CD14-positive monocyte (primary cell): ENCODE results near the gene FRMD4A. TPM values are rescaled to one million over a fixed set of nuclear protein-coding genes. Genes with fewer than 3 reads are reported as not detected.

ENCODE experiments used
- DNase-seq, 3 donors: peaks; one replicate each; pipeline ENCODE4 v3.0.0-alpha.2; 2011 to 2022
- H2AFZ ChIP-seq: 2 replicates; pipeline ENCODE4 v1.6.0; 2012; ENCODE audit warnings: mild to moderate bottlenecking, low read depth, low read length, inconsistent platforms; ENCODE audit not compliant: insufficient read depth, poor library complexity, severe bottlenecking
- H3K27ac ChIP-seq, 2 donors: 1 replicate in 1 of 2; 2 replicates in 1 of 2; pipeline ENCODE4 v1.5.1; 2012 to 2013; ENCODE audit warnings: low read length in 2 of 2, control low read depth in 1 of 2, inconsistent platforms in 1 of 2, low read depth in 1 of 2, mild to moderate bottlenecking in 1 of 2
- H3K27me3 ChIP-seq, 2 donors: one replicate each; pipeline versions ENCODE4 v1.6.0 to v1.6.1; 2011 to 2013; ENCODE audit warnings: low read length in 2 of 2; ENCODE audit not compliant: control insufficient read depth in 2 of 2, insufficient read depth in 2 of 2
- H3K36me3 ChIP-seq, 2 donors: replicated peaks in 1 of 2; 1 replicate in 1 of 2; 2 replicates in 1 of 2; pipeline versions ENCODE4 v1.5.1 to v1.6.1; 2012 to 2013; ENCODE audit warnings: low read length in 2 of 2, control low read depth in 1 of 2, inconsistent platforms in 1 of 2, mild to moderate bottlenecking in 1 of 2; ENCODE audit not compliant: insufficient read depth in 2 of 2, control insufficient read depth in 1 of 2
- H3K4me1 ChIP-seq, 2 donors: 1 replicate in 1 of 2; 2 replicates in 1 of 2; pipeline versions ENCODE4 v1.5.1 to v1.6.1; 2012 to 2013; ENCODE audit warnings: low read length in 2 of 2, control low read depth in 1 of 2, inconsistent platforms in 1 of 2, mild to moderate bottlenecking in 1 of 2, moderate library complexity in 1 of 2; ENCODE audit not compliant: insufficient read depth in 2 of 2, control insufficient read depth in 1 of 2
- H3K4me2 ChIP-seq: replicated peaks from 2 replicates; pipeline ENCODE3; 2012; ENCODE audit warnings: low read length, moderate library complexity, mild to moderate bottlenecking; ENCODE audit not compliant: poor library complexity, severe bottlenecking; ENCODE audit errors: extremely low read depth
- H3K4me3 ChIP-seq, 3 experiments: fragments of 200-600 bp in 1 of 3; sonication (generic) in 1 of 3; replicated peaks in 1 of 3; 1 replicate in 2 of 3; 2 replicates in 1 of 3; pipeline ENCODE4 v1.5.1; 2011 to 2013; ENCODE audit warnings: low read length in 3 of 3, mild to moderate bottlenecking in 3 of 3, control low read depth in 2 of 3, low read depth in 2 of 3, inconsistent platforms in 1 of 3, moderate library complexity in 1 of 3
- H3K79me2 ChIP-seq: 2 replicates; pipeline ENCODE4 v1.6.0; 2012; ENCODE audit warnings: mild to moderate bottlenecking, control low read depth, inconsistent platforms, low read length, moderate library complexity; ENCODE audit not compliant: insufficient read depth
- H3K9ac ChIP-seq: 2 replicates; pipeline ENCODE4 v1.6.0; 2017; ENCODE audit warnings: low read length, mild to moderate bottlenecking; ENCODE audit not compliant: insufficient read depth, poor library complexity, severe bottlenecking
- H3K9me3 ChIP-seq, 2 donors: replicated peaks in 1 of 2; 1 replicate in 1 of 2; 2 replicates in 1 of 2; pipeline versions ENCODE4 v1.5.1 to v1.6.1; 2012 to 2013; ENCODE audit warnings: low read length in 2 of 2, control low read depth in 1 of 2; ENCODE audit not compliant: control insufficient read depth in 1 of 2, insufficient read depth in 1 of 2
- H4K20me1 ChIP-seq: 2 replicates; pipeline ENCODE4 v1.6.0; 2012; ENCODE audit warnings: mild to moderate bottlenecking, low read length, control low read depth, moderate library complexity; ENCODE audit not compliant: insufficient read depth
- H3K27ac Mint-ChIP-seq, 7 donors: one replicate each; pipeline ENCODE4 v1.8.0; 2020; ENCODE audit warnings: mild to moderate bottlenecking in 7 of 7, mixed read lengths in 7 of 7, moderate library complexity in 6 of 7, inconsistent platforms in 2 of 7
- H3K27me3 Mint-ChIP-seq, 3 donors: one replicate each; pipeline ENCODE4 v1.8.0; 2021 to 2022; ENCODE audit warnings: low read depth in 3 of 3, mild to moderate bottlenecking in 3 of 3, mixed read lengths in 3 of 3, moderate library complexity in 3 of 3, inconsistent platforms in 1 of 3
- H3K36me3 Mint-ChIP-seq, 2 donors: one replicate each; pipeline ENCODE4 v1.8.0; 2020; ENCODE audit warnings: mixed read lengths in 2 of 2, inconsistent platforms in 1 of 2, mild to moderate bottlenecking in 1 of 2
- H3K4me1 Mint-ChIP-seq: one replicate; pipeline ENCODE4 v1.8.0; 2020; ENCODE audit warnings: mild to moderate bottlenecking, mixed read lengths
- H3K4me3 Mint-ChIP-seq, 2 donors: one replicate each; pipeline ENCODE4 v1.8.0; 2020; ENCODE audit warnings: mild to moderate bottlenecking in 2 of 2, mixed read lengths in 2 of 2, moderate library complexity in 1 of 2
- H3K9me3 Mint-ChIP-seq, 7 donors: one replicate each; pipeline ENCODE4 v1.8.0; 2020 to 2022; ENCODE audit warnings: mixed read lengths in 7 of 7, mild to moderate bottlenecking in 6 of 7, moderate library complexity in 6 of 7, inconsistent platforms in 2 of 7
- CTCF ChIP-seq: fragments of 200-600 bp; IDR thresholded peaks from one replicate; pipeline ENCODE4 v1.8.0; 2022; ENCODE audit warnings: antibody characterized with exemption, mild to moderate bottlenecking
- WGBS: methylation state at CpG from one replicate; pipeline ENCODE4 v1.1.5; 2013; ENCODE audit warnings: missing lambda C conversion rate; ENCODE audit not compliant: insufficient coverage; 5-methylcytosine and 5-hydroxymethylcytosine counted together
- intact Hi-C, 2 donors: fragments of 100-400 bp; cut with micrococcal nuclease; formaldehyde crosslinking; loops; one replicate each; pipeline versions ENCODE4 v1.15.0 to v1.15.1; 2023
- polyA plus RNA-seq, 3 donors: library from polyadenylated mRNA; depleted of rRNA in 1 of 3; unstranded in 2 of 3; stranded (reverse) in 1 of 3; fragments of 300-500 nt in 2 of 3; fragments of >200 nt in 1 of 3; fragmentation: Illumina TruSeq in 2 of 3; gene quantifications; 1 replicate in 2 of 3; 2 replicates in 1 of 3; pipeline ENCODE4 v1.2.3, GENCODE V29; 2012 to 2021

The FRMD4A gene
- polyA plus RNA-seq, 3 donors = 0.12 TPM; not detected in 2

- peak in 2 of 3 donors; percentile 11 for DNase-seq
- no peaks in the 10 kb centered on the region for H3K27me3 ChIP-seq
- Mint-ChIP-seq H3K9me3 (peaks cover 0 to 4% (median 3%) of the 10 kb centered on the region in 7 donors), H3K27ac (peak overlapping the region in 6 of 7 donors; percentile 22 to 70 (median 46)), H3K27me3 (peaks cover 0 to 9% (median 2%) of the 10 kb centered on the region in 3 donors), H3K4me3 (no peak overlapping the region), H3K4me1 (peaks cover 51% of the 10 kb centered on the region), H3K36me3 (no peaks in the 10 kb centered on the region)
- no peak for TF ChIP-seq CTCF
- H3K79me2 ChIP-seq = no peaks in the 10 kb centered on the region
- no peaks in the 10 kb centered on the region for H3K36me3 ChIP-seq
- H3K9ac ChIP-seq = no peak overlapping the region
- peaks cover 46 to 50% of the 10 kb centered on the region in 2 donors for H3K4me1 ChIP-seq
- peak overlapping the region; percentile 26 for H3K4me2 ChIP-seq
- H3K27ac ChIP-seq = peak overlapping the region; percentile 38 to 46
- 89% methylated on average over 1 of the region's 2 CpGs for WGBS
- intact Hi-C loops = loop anchor here (5.0 to 10.0 kb wide), 2 partner anchors 40 to 77 kb away; no protein-coding TSS in a partner anchor
- no peak overlapping the region for H2AFZ ChIP-seq
- no peaks in the 10 kb centered on the region for H4K20me1 ChIP-seq
- H3K9me3 ChIP-seq = peaks cover 0 to 3% of the 10 kb centered on the region in 2 donors
- no peak overlapping the region for H3K4me3 ChIP-seq
Measured at GRCh38 chr10:13911821-13912520, 418.8 kb downstream of the FRMD4A start.

- H3K27me3 ChIP-seq = no peaks in the 10 kb centered on the region
- Mint-ChIP-seq H3K4me3 (peak overlapping the region in 1 of 2 donors; percentile 64), H3K27ac (peak overlapping the region; percentile 87 to 96 (median 94)), H3K9me3 (peaks cover 0 to 4% (median 3%) of the 10 kb centered on the region in 7 donors), H3K27me3 (peaks cover 3 to 5% (median 4%) of the 10 kb centered on the region in 3 donors), H3K4me1 (peaks cover 50% of the 10 kb centered on the region), H3K36me3 (no peaks in the 10 kb centered on the region)
- H3K9ac ChIP-seq = no peak overlapping the region
- TF ChIP-seq CTCF = no peak
- H3K79me2 ChIP-seq = no peaks in the 10 kb centered on the region
- peak overlapping the region; percentile 74 to 83 for H3K27ac ChIP-seq
- peak; percentile 42 to 68 (median 55) for DNase-seq
- H2AFZ ChIP-seq = no peak overlapping the region
- H3K4me2 ChIP-seq = peak overlapping the region; percentile 27
- H3K9me3 ChIP-seq = peaks cover 0 to 3% of the 10 kb centered on the region in 2 donors
- peak overlapping the region in 1 of 3 experiments; percentile 19 for H3K4me3 ChIP-seq
- intact Hi-C loops = loop anchor here (5.0 to 10.0 kb wide), 2 partner anchors 37 to 75 kb away; no protein-coding TSS in a partner anchor
- no peaks in the 10 kb centered on the region for H3K36me3 ChIP-seq
- WGBS = no CpG with 5 or more reads among the region's 5 CpGs
- no peaks in the 10 kb centered on the region for H4K20me1 ChIP-seq
- peaks cover 46 to 50% of the 10 kb centered on the region in 2 donors for H3K4me1 ChIP-seq
Measured at GRCh38 chr10:13909516-13910258, 421.0 kb downstream of the FRMD4A start.
